Esophagus muscularis mucosa (tissue), 4 donors: ENCODE results near the gene GUCA2A. TPM values are rescaled to one million over a fixed set of nuclear protein-coding genes. Genes with fewer than 3 reads are reported as not detected.

ENCODE experiments used
- DNase-seq: peaks from one replicate; pipeline ENCODE4 v3.0.0-alpha.2; 2017; ENCODE audit errors: extremely low spot score
- H3K27ac ChIP-seq, 4 donors: fragments of 200-600 bp; sonication (generic); replicated peaks in 1 of 4; 1 replicate in 3 of 4; 2 replicates in 1 of 4; pipeline ENCODE4 v1.5.1; 2016 to 2019; ENCODE audit warnings: mild to moderate bottlenecking in 1 of 4
- H3K27me3 ChIP-seq, 4 donors: fragments of 200-600 bp; sonication (generic); one replicate each; pipeline versions ENCODE4 v1.5.1 to v1.6.0; 2016 to 2019
- H3K36me3 ChIP-seq, 4 donors: fragments of 200-600 bp; sonication (generic); one replicate each; pipeline ENCODE4 v1.5.1; 2016 to 2019
- H3K4me1 ChIP-seq, 4 donors: fragments of 200-600 bp; sonication (generic); one replicate each; pipeline ENCODE4 v1.5.1; 2016 to 2019
- H3K4me3 ChIP-seq, 4 donors: fragments of 200-600 bp; sonication (generic); 1 replicate in 2 of 4; 2 replicates in 2 of 4; pipeline ENCODE4 v1.5.1; 2016 to 2019; ENCODE audit warnings: mild to moderate bottlenecking in 4 of 4, moderate library complexity in 1 of 4
- H3K9me3 ChIP-seq, 4 donors: fragments of 200-600 bp; sonication (generic); 1 replicate in 3 of 4; 2 replicates in 1 of 4; pipeline ENCODE4 v1.5.1; 2016 to 2019
- EP300 ChIP-seq: sonication (generic); formaldehyde crosslinking; IDR thresholded peaks from one replicate; pipeline ENCODE4 v1.6.1; 2017; ENCODE audit warnings: antibody characterized with exemption
- POLR2A ChIP-seq: fragments of 450-650 bp; IDR thresholded peaks from one replicate; pipeline ENCODE4 v1.6.1; 2017; ENCODE audit warnings: antibody characterized with exemption, moderate library complexity, mild to moderate bottlenecking, low read depth
- POLR2AphosphoS5 ChIP-seq, 2 donors: sonication (generic); formaldehyde crosslinking; IDR thresholded peaks; one replicate each; pipeline ENCODE4 v1.6.1; 2017; ENCODE audit warnings: antibody characterized with exemption in 2 of 2
- WGBS: methylation state at CpG from one replicate; pipeline ENCODE4 v1.1.5; 2018; 5-methylcytosine and 5-hydroxymethylcytosine counted together
- intact Hi-C: fragments of 100-400 bp; cut with DNase I; formaldehyde crosslinking; loops from one replicate; pipeline ENCODE4 v1.15.1; 2023
- total RNA-seq, 4 donors: library from RNA; depleted of rRNA; stranded (reverse); fragments of >200 nt; gene quantifications; one replicate each; pipeline versions ENCODE4 v1.1.0 to v1.2.1, GENCODE V29; 2016
- TF ChIP-seq, protein P1 (sequence below), 3 experiments: fragments of 200-600 bp in 2 of 3; fragments of 450-650 bp in 1 of 3; sonication (generic) in 2 of 3; IDR thresholded peaks; one replicate each; pipeline ENCODE4 v1.5.1; 2017 to 2019; ENCODE audit warnings: antibody characterized with exemption in 3 of 3, mild to moderate bottlenecking in 2 of 3, moderate library complexity in 1 of 3

The GUCA2A gene
- total RNA-seq, 4 donors from 2014 or later = not detected

DNA sequence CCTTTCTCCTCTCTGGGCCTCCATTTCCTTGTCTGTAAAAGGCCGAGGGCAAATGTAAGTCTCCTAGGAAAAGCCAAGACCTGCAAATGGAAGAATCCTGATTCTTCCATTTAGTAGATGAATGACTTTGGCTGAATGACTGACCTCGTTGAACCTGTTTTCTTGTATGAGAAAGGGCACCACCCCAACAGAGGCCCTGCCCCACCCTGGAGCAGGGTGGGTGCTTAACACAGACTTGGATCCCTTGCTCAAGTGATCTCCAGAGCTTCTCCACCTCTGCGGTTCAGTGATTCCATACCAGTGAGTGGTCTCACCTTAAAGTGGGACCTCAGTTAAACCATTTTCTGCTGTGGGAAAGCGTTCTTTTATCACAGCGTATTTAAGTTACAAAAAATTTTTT lies 50.3 kb downstream of the GUCA2A start:
- intact Hi-C loops = no loop called here
- no peak for DNase-seq
- no peak for TF ChIP-seq EP300
- TF ChIP-seq POLR2AphosphoS5 (IDR thresholded peaks at IDR 0.05) = no peak
- TF ChIP-seq POLR2A = no peak
- TF ChIP-seq, protein P1, sequence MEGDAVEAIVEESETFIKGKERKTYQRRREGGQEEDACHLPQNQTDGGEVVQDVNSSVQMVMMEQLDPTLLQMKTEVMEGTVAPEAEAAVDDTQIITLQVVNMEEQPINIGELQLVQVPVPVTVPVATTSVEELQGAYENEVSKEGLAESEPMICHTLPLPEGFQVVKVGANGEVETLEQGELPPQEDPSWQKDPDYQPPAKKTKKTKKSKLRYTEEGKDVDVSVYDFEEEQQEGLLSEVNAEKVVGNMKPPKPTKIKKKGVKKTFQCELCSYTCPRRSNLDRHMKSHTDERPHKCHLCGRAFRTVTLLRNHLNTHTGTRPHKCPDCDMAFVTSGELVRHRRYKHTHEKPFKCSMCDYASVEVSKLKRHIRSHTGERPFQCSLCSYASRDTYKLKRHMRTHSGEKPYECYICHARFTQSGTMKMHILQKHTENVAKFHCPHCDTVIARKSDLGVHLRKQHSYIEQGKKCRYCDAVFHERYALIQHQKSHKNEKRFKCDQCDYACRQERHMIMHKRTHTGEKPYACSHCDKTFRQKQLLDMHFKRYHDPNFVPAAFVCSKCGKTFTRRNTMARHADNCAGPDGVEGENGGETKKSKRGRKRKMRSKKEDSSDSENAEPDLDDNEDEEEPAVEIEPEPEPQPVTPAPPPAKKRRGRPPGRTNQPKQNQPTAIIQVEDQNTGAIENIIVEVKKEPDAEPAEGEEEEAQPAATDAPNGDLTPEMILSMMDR (IDR thresholded peaks at IDR 0.05) = no peak
- Histone ChIP-seq H3K4me1 (no peaks in the 10 kb centered on the region), H3K9me3 (no peaks in the 10 kb centered on the region), H3K27me3 (no peaks in the 10 kb centered on the region), H3K4me3 (no peak overlapping the region), H3K36me3 (no peaks in the 10 kb centered on the region), H3K27ac (no peak overlapping the region)
- 86% methylated on average over 5 of the region's 5 CpGs for WGBS

Other genes starting within 250 kb of the GUCA2A start
- 1 to 10 TPM; 1.4 to 3.0 (median 2.3) TPM for gene HIVEP3, start 245.8 kb downstream of the GUCA2A start, total RNA-seq
- gene GUCA2B, start 11.3 kb downstream of the GUCA2A start, total RNA-seq = not detected
- gene FOXJ3, start 170.5 kb upstream of the GUCA2A start, total RNA-seq = 10 to 100 TPM; 34.5 to 40.0 (median 36.1) TPM
- gene RIMKLA, start 216.0 kb upstream of the GUCA2A start, total RNA-seq = 1 to 10 TPM; 1.8 to 5.3 (median 3.4) TPM